Endodermal cell (in vitro differentiated cells): ENCODE measurements around the gene PARP3. TPM values are rescaled to one million over a fixed set of nuclear protein-coding genes. Genes with fewer than 3 reads are reported as not detected.

Source experiments
- DNase-seq: peaks from one replicate; pipeline ENCODE4 v3.0.0-alpha.2; 2017
- H3K27ac ChIP-seq: 2 replicates; pipeline ENCODE4 v1.5.1; 2013; ENCODE audit warnings: mild to moderate bottlenecking, low read depth, low read length, moderate library complexity
- H3K27me3 ChIP-seq: 2 replicates; pipeline ENCODE4 v1.6.1; 2013; ENCODE audit warnings: mild to moderate bottlenecking, low read length, moderate library complexity; ENCODE audit not compliant: insufficient read depth, control insufficient read depth, poor library complexity, severe bottlenecking
- H3K36me3 ChIP-seq: 2 replicates; pipeline ENCODE4 v1.7.0; 2013; ENCODE audit warnings: mild to moderate bottlenecking, low read length, moderate library complexity; ENCODE audit not compliant: control insufficient read depth, insufficient read depth
- H3K4me1 ChIP-seq: one replicate; pipeline ENCODE4 v1.7.0; 2013; ENCODE audit warnings: low read length; ENCODE audit not compliant: control insufficient read depth, insufficient read depth
- H3K4me3 ChIP-seq: 2 replicates; pipeline ENCODE4 v1.5.1; 2013; ENCODE audit warnings: mild to moderate bottlenecking, low read length, moderate library complexity
- H3K9ac ChIP-seq: 2 replicates; pipeline ENCODE4 v1.6.1; 2013; ENCODE audit warnings: mild to moderate bottlenecking, low read length, moderate library complexity; ENCODE audit not compliant: poor library complexity, severe bottlenecking; ENCODE audit errors: extremely low read depth
- H3K9me3 ChIP-seq: 2 replicates; pipeline ENCODE4 v1.6.1; 2013; ENCODE audit warnings: mild to moderate bottlenecking, low read length, moderate library complexity; ENCODE audit not compliant: control insufficient read depth
- H3K27ac Mint-ChIP-seq: 2 replicates; pipeline ENCODE4 v1.8.0; 2020; ENCODE audit warnings: mixed read lengths
- H3K27me3 Mint-ChIP-seq: 2 replicates; pipeline ENCODE4 v1.8.0; 2021; ENCODE audit warnings: mild to moderate bottlenecking, mixed read lengths; ENCODE audit not compliant: insufficient read depth
- H3K36me3 Mint-ChIP-seq: 2 replicates; pipeline ENCODE4 v1.8.0; 2020; ENCODE audit warnings: low read depth, mixed read lengths
- H3K4me1 Mint-ChIP-seq: 2 replicates; pipeline ENCODE4 v1.8.0; 2020; ENCODE audit warnings: mixed read lengths
- H3K4me3 Mint-ChIP-seq: 2 replicates; pipeline ENCODE4 v1.8.0; 2020; ENCODE audit warnings: mild to moderate bottlenecking, moderate library complexity, mixed read lengths
- H3K9me3 Mint-ChIP-seq: 2 replicates; pipeline ENCODE4 v1.8.0; 2020; ENCODE audit warnings: mild to moderate bottlenecking, mixed read lengths
- WGBS, 2 experiments: methylation state at CpG; one replicate each; pipeline versions ENCODE4 v1.1.5 to v1.1.7; 2013; ENCODE audit warnings: missing lambda C conversion rate in 2 of 2, mixed read lengths in 1 of 2; ENCODE audit not compliant: insufficient coverage in 1 of 2, insufficient read length in 1 of 2; 5-methylcytosine and 5-hydroxymethylcytosine counted together
- total RNA-seq, 2 donors: library from RNA; stranded (reverse); fragmentation: NEBNext Ultra II Directional in 1 of 2; extraction: Animal tissue kit (Norgen Biotek cat#: 25700) in 1 of 2; gene quantifications; 2 replicates in 1 of 2; 3 replicates in 1 of 2; pipeline ENCODE4 v1.2.1, GENCODE V29; 2021
- TF ChIP-seq, protein P1 (sequence below): fragments of 200-600 bp; sonication (generic); conservative IDR thresholded peaks from 2 replicates; pipeline ENCODE4 v1.5.0; 2021; ENCODE audit warnings: antibody characterized with exemption, mild to moderate bottlenecking

Gene PARP3
- total RNA-seq, 2 donors from 2014 or later = 4.5 to 5.7 TPM

DNA sequence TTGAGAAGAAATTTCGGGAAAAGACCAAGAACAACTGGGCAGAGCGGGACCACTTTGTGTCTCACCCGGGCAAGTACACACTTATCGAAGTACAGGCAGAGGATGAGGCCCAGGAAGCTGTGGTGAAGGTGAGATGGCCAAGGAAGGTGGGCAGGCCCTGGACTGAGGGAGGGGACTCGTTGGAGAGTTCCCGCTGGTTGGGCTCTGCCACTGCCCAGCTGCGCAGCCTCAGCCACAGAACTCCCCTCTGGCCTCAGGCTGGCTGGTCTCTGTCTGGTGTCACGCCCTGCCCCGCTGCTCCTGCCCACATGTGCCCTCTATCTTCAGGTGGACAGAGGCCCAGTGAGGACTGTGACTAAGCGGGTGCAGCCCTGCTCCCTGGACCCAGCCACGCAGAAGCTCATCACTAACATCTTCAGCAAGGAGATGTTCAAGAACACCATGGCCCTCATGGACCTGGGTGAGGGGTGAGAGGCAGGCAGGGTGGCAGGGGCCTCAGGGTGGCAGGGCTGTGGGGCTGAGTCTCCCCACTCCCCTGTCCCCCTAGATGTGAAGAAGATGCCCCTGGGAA lies 2.4 kb downstream of the PARP3 start:
- no peak overlapping the region for H3K27ac Mint-ChIP-seq

DNA sequence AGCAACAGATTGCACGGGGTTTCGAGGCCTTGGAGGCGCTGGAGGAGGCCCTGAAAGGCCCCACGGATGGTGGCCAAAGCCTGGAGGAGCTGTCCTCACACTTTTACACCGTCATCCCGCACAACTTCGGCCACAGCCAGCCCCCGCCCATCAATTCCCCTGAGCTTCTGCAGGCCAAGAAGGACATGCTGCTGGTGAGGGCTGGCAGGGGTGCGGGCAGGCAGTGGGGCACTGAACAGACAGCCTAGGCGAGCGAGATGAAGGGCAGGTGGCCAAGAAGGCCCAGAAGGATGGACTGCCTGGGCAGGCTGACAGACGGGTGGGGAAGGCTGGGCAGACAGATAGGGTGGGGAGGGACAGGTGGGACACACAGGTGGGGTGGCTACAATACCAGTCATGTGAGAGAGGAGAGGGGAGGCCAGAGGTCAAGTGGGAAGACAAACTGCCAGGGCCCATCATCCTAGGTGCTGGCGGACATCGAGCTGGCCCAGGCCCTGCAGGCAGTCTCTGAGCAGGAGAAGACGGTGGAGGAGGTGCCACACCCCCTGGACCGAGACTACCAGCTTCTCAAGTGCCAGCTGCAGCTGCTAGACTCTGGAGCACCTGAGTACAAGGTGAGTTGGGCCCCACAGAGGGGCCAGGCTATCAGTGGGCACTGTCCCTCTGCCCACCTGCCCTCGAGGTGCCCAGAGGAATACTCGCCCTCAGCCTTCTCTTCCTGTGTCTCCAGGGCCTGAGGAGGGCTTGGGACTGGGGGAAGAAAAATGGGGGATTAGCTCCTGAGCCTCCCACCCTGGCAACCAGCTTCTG lies 3.1 kb downstream of the PARP3 start:
- Mint-ChIP-seq H3K27me3 (peaks cover 22% of the 10 kb centered on the region), H3K36me3 (peaks cover 6% of the 10 kb centered on the region), H3K4me1 (peaks cover 15% of the 10 kb centered on the region), H3K9me3 (no peaks in the 10 kb centered on the region), H3K4me3 (no peak overlapping the region), H3K27ac (no peak overlapping the region)
- Histone ChIP-seq H3K9me3 (no peaks in the 10 kb centered on the region), H3K27ac (no peak overlapping the region), H3K27me3 (peaks cover 14% of the 10 kb centered on the region), H3K9ac (no peak overlapping the region), H3K4me1 (peaks cover 6% of the 10 kb centered on the region), H3K36me3 (no peaks in the 10 kb centered on the region), H3K4me3 (no peak overlapping the region)
- TF ChIP-seq, protein P1, sequence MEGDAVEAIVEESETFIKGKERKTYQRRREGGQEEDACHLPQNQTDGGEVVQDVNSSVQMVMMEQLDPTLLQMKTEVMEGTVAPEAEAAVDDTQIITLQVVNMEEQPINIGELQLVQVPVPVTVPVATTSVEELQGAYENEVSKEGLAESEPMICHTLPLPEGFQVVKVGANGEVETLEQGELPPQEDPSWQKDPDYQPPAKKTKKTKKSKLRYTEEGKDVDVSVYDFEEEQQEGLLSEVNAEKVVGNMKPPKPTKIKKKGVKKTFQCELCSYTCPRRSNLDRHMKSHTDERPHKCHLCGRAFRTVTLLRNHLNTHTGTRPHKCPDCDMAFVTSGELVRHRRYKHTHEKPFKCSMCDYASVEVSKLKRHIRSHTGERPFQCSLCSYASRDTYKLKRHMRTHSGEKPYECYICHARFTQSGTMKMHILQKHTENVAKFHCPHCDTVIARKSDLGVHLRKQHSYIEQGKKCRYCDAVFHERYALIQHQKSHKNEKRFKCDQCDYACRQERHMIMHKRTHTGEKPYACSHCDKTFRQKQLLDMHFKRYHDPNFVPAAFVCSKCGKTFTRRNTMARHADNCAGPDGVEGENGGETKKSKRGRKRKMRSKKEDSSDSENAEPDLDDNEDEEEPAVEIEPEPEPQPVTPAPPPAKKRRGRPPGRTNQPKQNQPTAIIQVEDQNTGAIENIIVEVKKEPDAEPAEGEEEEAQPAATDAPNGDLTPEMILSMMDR = no peak
- no peak for DNase-seq
- WGBS, 2 experiments = 91% methylated on average over 12 to 18 of the region's 18 CpGs

More for the DNA sequence above, 2.4 kb downstream of the PARP3 start:
- peaks cover 15% of the 10 kb centered on the region for H3K27me3 Mint-ChIP-seq
- Histone ChIP-seq H3K36me3 (peaks cover 2% of the 10 kb centered on the region), H3K27me3 (peaks cover 14% of the 10 kb centered on the region), H3K4me1 (peaks cover 6% of the 10 kb centered on the region), H3K27ac (no peak overlapping the region), H3K4me3 (no peak overlapping the region), H3K9ac (no peak overlapping the region), H3K9me3 (no peaks in the 10 kb centered on the region)
- no peaks in the 10 kb centered on the region for H3K9me3 Mint-ChIP-seq
- TF ChIP-seq, protein P1 = no peak
- DNase-seq = no peak
- H3K36me3 Mint-ChIP-seq = peaks cover 9% of the 10 kb centered on the region
- WGBS, 2 experiments = 93% methylated on average over 7 to 11 of the region's 11 CpGs
- no peak overlapping the region for H3K4me3 Mint-ChIP-seq
- H3K4me1 Mint-ChIP-seq = peaks cover 19% of the 10 kb centered on the region

DNA sequence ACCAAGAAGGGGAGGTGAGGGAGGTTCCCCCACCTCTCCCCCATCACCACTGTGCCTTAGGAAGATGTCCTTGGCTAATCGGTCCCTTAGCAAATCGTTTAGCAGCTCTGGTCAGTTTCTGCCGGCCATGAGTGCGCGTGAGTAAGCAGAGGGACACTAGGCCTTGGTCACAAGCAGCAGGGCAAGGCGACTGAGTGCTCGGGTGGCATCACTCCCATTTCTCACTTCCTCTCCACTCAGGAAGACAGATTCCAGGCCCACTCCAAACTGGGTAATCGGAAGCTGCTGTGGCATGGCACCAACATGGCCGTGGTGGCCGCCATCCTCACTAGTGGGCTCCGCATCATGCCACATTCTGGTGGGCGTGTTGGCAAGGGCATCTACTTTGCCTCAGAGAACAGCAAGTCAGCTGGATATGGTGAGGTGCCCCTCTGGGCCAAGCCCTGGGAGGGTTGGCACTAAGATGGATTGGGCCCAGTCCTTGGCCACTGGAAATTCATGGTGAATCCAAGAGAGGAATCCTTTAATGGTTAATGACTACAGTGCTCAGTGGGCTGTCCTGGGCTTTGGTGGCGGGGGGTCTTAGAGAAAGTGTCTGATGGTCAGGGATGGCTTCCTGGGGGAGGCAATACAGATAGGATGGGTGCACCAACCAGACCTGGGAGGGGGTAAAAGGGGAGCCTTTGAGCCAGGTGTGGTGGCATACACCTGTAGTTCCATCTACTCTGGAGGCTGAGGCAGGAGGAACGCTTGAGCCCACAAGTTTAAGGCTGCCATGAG lies 4.0 kb downstream of the PARP3 start:
- H3K4me1 ChIP-seq = peaks cover 6% of the 10 kb centered on the region
- peaks cover 23% of the 10 kb centered on the region for H3K27me3 ChIP-seq
- 92 to 94% methylated on average over 9 to 14 of the region's 14 CpGs for WGBS, 2 experiments
- no peaks in the 10 kb centered on the region for H3K36me3 ChIP-seq
- Mint-ChIP-seq H3K4me1 (peaks cover 6% of the 10 kb centered on the region), H3K27me3 (peaks cover 31% of the 10 kb centered on the region), H3K9me3 (no peaks in the 10 kb centered on the region), H3K36me3 (no peaks in the 10 kb centered on the region), H3K4me3 (no peak overlapping the region), H3K27ac (no peak overlapping the region)
- H3K9me3 ChIP-seq = no peaks in the 10 kb centered on the region
- H3K4me3 ChIP-seq = no peak overlapping the region
- no peak overlapping the region for H3K9ac ChIP-seq
- H3K27ac ChIP-seq = no peak overlapping the region
- peak; percentile 27 for DNase-seq
- TF ChIP-seq, protein P1 = no peak
